GM21515 (cell line): ENCODE results near the gene RNASE1.

Source experiments
- ATAC-seq: cut with Tn5 transposase; IDR thresholded peaks from one replicate; pipeline ENCODE4 v1.9.1; 2021; ENCODE audit not compliant: unreplicated experiment

The RNASE1 gene

DNA sequence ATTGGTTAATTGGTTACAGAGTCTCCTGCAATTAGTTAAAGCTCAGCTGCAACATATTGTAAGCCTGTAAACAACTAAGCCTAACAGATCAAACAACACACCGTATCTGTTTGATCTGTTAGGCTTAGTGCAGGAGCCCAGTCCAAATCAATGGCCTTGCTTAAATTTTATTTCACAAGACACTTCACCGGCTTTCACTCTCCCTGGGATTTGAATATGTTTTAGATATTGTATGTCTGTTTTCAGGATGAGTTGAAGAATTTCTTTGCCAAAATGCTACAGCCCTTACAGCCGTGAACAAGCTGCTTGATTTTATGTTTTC, 5.5 kb upstream of the RNASE1 start:
- no peak for ATAC-seq

DNA sequence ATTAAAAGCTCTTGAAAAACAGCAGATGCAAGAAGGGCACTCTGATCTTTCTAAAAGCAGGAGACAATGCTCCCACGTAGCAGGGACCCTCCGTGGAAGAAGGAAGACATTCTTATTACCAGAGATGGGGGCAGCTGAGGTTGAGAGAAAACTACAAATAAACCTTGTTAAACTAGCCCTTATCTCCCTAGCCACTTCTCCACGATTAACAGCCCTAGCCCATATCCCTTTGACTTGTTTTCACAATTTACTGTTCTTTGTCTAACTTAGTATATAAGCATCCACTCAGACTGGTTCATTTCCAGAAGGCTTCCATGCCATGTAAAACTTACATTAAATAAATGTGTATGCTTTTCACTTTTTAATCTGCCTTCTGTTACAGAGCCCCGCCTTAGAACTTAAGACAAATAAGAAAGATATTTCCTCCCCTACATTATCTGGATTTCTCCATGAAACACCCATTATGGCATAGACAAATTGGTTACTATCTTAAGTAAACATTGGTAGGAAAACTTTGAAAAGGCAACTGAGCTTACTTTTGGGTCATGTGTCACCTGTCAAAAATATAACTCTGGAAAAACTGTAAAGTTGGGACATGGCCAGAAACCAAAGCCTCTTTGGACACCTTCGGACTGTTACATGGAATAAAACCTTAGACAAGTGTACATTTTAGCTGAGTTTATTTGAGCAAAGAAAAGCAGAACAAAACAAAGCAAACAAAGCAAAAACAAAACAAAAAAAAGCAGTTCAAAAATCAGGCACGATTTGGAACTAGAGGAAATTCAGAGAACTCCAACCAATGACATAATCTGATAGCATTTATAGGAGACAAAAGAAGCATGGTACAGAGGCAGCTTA, 4.9 kb upstream of the RNASE1 start:
- ATAC-seq = no peak

DNA sequence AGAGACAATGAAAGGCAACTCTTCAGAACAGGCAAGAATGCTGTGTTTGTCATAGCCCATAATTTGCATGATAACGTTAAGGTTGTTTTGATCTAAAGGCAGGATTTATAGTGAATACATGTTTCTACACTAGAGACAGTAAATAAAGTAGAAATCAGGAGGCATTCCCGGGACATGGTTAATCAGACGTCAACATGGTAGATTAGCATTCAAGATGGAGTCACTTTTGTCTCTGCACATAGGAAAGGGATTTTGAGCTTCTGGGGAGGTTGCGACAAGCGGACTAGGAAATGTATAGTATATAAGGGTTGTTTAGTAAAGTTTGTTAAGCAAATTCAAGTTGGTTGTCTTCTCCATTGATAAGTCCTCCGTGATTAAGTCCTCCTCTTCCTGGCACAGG, 2.8 kb upstream of the RNASE1 start:
- no peak for ATAC-seq

DNA sequence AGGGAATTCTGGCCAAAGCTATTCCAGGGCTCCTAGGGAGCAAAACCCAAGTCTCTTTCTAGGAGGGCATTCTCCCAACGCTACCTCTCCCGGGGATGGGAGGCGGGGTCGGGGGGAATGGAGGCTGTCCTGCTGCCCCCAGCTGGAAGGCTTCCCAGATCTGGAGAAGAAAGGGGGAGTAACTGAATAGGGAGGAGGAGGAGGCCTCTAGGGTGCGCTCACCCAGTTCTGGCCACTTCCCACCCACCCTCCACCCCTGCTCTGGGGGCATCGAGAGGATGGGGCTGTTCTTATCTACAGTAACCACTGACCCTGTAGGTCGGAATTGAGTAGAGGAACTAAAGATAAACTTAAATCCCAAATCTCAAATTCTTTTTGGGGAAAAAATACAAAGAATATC, 579 bp upstream of the RNASE1 start:
- no peak for ATAC-seq

DNA sequence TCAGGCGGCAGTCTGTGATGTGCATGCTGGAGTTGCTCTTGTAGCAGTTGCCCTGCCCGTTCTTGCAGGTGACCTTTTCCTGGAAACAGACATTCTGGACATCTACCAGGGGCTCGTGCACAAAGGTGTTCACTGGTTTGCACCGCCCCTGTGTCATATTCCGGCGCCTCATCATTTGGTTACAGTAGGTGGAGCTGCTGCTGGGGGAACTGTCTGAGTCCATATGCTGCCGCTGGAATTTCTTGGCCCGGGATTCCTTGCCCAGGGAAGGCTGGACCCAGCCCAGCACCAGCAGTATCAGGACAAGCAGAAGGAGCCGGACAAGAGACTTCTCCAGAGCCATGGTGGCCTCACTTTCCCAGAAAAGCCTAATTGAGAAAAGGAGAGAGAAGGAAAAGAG, 918 bp downstream of the RNASE1 start:
- no peak for ATAC-seq

DNA sequence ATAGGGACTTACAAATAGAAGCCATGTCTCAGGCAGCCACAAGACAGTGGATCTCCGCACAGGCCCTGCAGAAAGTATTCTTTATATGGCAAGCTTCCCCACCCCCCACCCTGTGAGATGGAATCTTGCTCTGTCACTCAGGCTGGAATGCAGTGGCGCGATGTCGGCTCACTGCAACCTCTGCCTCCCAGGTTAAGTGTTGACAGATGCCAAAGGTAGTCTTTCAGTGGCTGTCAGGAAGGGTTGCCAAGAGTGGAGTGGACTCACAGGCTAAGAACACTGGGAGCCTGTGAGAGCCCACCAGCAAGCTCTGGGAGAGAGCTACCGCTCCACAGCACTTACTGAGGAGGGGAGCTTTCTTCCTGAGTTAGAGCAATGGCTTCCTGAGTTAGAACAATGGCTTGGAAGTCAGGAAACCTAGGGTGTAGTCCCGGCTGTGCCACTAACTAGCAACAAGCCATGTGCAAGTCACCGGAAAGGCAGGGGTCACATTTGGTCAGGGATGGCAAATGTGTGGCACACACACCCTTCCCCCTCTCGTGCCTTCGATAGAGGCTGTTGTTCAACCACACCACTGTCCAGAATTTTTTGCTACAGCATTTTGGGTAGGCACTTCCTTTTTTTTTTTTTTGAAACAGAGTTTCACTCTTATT, 2.6 kb downstream of the RNASE1 start:
- ATAC-seq = no peak

DNA sequence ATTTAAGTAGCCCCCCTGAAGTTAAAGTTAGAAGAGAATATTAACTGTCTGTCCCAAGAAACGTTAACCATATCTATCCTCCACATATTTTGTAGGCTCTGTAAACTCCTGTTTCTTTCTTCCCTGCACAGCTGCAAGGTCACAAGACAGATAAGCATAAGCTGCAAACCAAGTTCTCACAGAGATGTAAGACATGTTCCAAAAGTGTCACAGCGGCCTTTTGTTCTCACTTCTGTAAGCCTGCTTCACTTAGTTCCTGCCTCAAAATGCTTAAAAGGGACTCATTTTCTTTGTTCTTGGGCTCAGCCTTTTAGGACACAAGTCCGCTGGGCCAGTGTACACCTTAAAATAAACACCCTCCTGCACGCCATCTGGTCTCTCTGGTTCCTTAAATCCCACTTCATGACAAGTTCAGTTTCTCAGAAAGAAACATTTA, 3.2 kb downstream of the RNASE1 start:
- no peak for ATAC-seq

DNA sequence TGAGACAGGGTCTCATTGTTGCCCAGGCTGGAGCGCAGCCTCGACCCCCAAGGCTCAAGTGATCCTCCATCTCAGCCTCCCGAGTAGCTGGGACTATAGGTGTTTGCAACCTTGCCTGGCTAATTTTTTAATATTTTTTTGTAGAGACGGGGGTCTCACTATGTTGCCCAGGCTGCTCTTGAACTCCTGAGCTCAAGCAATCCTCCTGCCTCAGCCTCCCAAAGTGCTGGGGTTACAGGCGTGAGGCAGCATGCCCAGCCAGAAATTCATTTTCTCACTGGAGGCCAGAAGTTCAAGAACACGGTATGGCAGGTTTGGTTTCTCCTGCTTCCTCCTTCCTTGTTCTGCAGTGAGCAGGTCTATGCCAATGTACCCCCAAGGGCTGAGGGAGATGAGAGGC, 3.7 kb downstream of the RNASE1 start:
- ATAC-seq = no peak

DNA sequence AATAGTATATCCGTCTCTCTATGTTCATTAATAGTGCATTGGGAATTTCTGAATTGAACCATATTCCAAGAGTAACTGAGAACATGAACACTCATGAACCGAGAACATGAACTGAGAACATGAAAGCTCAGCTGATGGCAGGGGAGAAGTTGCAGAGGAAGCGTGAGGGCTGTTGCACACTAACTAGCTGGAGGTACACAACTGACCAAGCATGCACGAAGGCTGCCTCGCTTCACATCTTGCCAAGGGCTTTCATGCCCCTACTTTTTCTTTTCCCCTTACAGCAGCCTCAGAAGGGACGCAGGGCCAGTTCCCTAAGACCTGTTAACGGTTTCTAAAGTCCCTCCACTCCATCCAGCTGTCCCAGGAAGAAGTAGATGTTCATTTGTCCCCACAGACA, 4.3 kb downstream of the RNASE1 start:
- ATAC-seq = no peak

DNA sequence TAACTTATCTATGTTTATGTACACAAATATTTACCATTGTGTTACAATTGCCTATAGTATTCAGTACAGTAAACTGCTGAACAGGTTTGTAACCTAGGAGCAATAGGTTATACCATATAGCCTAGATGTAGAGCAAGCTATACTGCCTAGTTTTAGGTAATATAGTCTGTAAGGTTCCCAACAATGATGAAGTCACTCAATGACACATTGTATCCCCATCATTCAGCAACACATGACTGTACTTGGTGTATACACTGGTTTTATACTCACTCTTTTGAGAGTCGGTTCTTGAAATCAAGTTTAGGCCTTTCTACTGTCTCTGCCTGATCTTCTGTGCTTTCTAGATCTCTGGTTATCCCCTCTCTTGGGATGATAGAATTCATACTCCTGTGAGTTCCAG, 5.5 kb downstream of the RNASE1 start:
- no peak for ATAC-seq

DNA sequence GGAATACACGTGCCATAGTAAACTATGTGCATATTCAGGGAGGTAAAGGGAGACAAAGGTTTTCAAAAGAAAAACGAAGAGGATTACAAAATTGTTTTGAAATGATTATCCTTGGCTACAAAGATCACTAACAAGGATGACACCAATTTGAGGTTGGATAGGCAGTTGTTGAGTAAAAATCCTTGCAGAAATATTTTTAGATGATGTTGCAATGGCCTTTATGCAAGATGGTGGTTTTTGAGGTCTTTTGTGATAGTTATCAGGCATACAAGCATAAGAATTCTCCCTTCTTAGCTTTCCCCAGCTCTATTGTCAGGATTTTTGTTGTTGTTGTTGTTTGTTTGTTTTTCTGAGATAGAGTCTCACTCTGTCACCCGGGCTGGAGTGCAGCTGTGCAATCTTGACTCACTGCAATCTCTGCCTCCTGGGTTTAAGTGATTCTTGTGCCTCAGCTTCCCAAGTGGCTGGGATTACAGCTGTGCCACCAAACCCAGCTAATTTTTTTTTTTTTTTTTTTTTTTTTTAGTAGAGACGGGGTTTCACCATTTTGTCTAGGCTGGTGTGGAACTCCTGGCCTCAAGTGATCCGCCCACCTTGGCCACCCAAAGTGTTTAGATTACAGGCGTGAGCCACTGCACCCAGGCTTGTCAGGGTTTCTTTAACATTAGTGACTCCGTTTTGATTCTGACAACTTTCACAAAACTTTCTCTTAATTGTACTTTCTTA, 7.8 kb downstream of the RNASE1 start:
- ATAC-seq = no peak

DNA sequence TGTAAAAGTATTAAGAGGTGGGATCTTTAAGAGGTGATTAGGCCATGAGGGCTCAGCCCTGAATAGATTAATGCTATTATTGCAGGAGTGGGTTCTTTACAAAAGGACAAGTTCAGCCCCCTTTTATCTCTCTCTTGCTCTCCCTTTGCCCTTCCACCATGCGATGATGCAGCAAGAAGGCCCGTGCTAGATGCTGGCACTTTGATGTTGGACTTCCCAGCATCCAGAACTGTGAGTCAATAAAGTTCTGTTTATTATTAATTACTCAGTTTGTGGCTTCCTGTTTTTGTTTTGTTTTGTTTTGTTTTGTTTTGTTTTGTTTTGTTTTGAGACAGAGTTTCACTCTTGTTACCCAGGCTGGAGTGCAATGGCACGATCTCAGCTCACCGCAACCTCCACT, 10.1 kb downstream of the RNASE1 start:
- ATAC-seq = no peak

DNA sequence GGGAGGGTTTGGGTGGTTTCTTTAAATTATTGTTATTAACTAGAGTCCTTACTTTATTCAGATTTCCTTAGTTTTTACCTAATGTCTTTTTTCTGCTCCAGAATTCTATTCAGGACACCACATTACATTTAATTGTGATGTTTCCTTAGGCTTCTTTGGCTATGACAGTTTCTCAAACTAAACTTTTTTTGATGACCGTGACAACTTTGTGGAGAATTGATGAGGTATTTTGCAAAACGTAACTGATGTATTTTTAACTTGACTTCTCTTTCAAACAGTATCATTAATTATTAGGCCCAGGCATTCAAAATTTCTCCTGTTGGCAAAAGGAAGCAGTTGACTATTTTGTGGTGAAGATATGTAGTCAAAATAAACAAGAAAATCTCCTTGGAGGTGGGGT, 11.0 kb downstream of the RNASE1 start:
- ATAC-seq = no peak

DNA sequence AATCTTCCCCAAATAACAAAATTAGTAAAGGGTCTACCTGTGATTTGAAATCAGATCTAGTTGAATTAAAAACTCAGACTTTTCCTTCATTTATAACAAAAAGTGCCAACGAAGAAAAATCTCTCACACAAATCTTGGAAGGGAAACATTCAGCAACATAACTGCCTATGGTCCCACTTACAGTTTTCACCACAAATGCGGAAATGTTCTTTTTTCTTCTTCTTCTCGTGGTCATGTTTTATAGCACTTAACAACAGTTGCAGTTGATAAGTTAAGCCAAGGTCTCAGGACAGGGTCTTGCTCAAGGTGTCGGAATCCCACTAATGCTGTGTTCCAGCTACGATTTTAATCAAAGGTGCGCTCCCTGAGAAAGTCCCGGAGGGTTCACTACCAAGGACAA, 11.5 kb downstream of the RNASE1 start:
- ATAC-seq = no peak

DNA sequence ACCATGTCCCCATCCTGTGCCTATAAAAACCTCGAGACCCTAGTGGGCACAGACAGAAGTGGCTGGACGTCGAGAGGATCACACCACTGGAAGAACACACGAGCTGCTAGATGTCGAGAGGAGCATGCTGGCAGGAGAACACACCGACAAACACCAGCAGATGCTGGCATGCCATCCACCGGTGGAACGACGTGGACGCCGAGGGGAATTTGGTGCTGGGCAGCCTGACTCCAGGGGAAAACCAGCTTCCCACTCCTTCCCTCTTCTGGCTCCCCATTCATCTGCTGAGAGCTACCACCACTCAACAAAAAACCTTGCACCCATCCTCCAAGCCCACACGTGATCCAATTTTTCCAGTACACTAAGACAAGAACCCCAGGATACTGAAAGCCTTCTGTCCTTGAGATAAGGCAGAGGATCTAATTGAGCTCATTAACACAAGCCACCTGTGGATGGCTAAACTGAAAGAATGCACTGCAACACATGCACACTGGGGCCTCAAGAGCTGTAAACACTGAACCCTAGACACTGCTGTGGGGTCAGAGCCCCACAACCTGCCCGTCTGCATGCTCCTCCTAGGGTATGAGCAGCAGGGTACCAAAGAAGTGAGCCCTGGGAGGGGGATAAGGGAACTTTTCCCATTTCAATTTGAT, 12.1 kb downstream of the RNASE1 start:
- ATAC-seq = no peak

DNA sequence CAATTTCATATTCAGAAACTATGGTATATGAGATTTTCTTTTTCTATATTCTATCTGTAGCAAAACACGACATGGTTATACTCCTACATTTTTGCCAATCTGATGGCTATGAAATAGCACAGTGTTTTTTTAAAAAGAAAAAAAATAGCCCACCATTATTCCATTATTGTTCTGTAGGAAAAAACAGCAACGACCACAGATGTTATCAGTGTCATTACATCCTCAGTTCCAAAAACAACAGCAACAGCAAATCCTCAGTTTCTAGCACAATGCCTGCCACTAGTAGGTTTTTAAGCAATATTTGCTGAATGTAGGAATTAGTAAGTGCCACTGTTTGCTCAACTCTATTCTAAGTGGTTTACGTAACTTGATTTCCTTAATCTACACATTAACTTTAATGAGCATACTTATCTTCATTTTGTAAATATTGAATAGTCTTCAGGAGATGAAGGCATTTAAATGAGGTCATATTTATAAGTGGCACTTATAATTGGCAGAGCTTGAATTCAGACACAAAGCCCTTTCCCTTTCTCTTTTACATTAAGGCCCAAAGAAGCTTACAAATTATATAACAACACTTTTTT, 13.3 kb downstream of the RNASE1 start:
- ATAC-seq = no peak

DNA sequence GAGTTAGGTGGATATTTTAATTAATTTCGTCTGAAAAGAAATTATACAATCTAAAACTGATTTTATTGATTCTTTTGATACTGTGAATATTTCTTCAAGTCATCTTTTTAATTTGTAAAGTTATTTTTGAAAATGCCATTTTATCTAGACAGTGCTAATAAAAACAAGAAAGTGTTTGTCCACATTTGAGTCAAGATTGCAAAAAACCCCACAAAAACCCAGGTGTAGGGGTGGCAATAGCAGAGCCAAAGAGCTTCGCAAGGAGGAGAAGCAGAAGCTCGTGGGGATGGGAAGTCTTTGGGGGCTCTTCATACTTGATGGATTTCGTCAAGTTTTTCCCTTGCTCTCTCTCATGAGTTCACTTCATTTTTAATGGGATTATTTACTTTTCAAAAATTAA, 15.6 kb downstream of the RNASE1 start:
- ATAC-seq = no peak

DNA sequence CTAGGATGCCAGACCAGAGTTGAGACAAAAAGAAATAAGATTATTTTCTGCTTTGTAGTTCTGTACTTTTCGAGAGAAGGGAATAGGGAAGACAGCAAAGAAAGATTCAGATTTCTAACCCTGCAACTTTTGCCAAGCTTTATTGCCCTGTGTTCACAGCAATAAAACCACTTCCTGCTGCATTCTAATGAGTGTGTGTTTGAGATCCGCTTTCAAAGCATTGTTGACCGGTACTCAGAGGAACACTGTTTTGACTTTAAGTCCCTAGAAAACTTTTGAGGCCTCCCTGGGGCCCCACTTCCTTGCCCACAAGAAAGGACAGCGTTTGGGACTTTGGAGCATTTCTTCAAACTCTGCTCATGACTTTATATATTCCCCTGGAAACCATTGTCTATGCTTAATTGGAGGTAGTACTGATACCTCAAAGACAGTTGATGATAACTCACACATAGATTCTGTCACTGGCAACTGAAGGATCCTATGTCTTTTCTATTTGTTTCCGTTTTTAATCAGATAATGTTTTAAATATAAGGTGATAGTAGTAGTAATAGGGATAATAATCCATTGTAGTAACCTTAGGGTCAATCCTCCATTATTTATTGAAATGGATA, 20.3 kb downstream of the RNASE1 start:
- no peak for ATAC-seq

DNA sequence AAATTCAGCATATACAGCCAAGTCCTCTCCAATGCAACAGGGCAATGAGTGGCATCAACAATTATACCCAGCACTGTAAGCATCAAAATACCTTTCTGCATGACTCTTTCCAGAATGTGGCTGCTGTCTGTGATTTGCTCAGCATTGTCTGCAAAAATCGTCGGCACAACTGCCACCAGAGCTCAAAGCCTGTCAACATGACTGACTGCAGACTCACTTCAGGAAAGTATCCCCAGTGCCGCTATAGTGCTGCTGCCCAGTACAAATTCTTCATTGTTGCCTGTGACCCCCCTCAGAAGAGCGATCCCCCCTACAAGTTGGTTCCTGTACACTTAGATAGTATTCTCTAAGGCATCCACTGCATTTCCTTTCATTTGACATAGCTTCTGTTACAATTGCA, 20.8 kb downstream of the RNASE1 start:
- no peak for ATAC-seq

DNA sequence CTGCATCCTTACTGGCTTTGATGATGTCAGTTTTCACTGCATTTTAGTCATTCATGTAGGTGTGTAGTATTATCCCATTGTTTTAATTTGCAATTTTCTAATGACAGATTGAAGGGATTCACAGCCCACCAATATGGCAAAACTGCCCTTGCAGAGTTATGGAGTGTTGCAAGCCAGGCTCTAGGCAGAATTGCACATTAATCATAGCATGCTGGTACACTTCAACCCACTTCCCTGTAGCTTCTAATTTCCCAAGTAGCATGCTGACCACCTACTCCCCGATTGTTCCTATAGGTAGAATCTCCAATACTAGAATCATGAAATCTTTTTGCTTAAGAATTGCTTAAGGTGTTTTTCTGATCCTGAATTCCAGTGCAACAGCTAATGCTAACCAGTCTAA, 26.7 kb downstream of the RNASE1 start:
- no peak for ATAC-seq

DNA sequence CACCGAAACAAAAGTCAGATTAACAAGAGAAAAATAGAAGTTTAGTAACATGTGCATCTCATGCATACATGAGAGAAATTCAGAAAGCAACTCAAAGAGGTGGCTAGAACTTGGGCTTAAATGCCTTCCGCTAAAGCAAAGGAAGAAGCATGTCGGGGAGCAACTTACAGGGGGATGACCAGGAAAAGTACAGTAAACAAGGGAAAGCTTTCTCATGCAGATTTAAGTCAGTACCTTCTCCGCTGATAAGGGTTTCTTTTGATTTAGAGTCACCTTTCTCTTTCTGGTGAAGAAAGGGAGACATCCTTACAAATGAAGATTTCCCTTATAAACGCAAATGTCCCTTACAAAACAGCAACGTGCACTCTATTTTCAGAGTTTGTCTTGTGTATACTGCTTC, 27.6 kb downstream of the RNASE1 start:
- no peak for ATAC-seq
